Upper lobe of left lung (tissue), 4 donors: ENCODE results near the gene REN.

Experiments
- POLR2AphosphoS5 ChIP-seq, 2 donors: sonication (generic); formaldehyde crosslinking; IDR thresholded peaks; one replicate each; pipeline ENCODE4 v1.5.1; 2017; ENCODE audit warnings: antibody characterized with exemption in 2 of 2
- TF ChIP-seq, protein P1 (sequence below), 6 experiments: fragments of 450-650 bp in 4 of 6; fragments of 200-600 bp in 2 of 6; sonication (generic) in 2 of 6; IDR thresholded peaks; one replicate each; pipeline ENCODE4 v1.5.1; 2016 to 2019; ENCODE audit warnings: antibody characterized with exemption in 6 of 6

DNA sequence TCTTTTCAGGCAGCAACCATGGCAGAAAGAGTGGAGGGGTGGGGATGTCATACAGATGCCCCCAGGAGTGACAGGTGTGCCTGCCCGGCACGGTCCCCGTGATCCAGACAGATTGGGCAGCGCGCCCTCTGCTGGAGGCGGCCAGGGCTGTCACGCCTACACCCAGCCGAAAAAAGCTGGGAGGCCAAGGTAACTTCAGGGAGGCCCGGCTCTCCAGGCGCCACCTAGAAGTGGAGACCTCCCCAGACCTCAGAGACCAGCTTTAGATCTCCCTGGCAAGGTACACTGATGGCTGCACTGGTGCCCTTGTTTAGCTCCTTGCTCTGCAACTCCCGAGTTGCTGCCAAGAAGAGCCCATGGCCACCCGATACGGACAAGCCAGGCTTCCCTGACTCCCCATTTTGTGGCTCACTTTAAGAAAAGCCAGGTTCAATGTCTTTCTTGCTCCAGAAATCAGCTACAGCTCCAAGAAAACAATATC is 41.0 kb upstream of the REN start:
- TF ChIP-seq, protein P1, sequence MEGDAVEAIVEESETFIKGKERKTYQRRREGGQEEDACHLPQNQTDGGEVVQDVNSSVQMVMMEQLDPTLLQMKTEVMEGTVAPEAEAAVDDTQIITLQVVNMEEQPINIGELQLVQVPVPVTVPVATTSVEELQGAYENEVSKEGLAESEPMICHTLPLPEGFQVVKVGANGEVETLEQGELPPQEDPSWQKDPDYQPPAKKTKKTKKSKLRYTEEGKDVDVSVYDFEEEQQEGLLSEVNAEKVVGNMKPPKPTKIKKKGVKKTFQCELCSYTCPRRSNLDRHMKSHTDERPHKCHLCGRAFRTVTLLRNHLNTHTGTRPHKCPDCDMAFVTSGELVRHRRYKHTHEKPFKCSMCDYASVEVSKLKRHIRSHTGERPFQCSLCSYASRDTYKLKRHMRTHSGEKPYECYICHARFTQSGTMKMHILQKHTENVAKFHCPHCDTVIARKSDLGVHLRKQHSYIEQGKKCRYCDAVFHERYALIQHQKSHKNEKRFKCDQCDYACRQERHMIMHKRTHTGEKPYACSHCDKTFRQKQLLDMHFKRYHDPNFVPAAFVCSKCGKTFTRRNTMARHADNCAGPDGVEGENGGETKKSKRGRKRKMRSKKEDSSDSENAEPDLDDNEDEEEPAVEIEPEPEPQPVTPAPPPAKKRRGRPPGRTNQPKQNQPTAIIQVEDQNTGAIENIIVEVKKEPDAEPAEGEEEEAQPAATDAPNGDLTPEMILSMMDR (IDR thresholded peaks at IDR 0.05), result peak; percentile 79 to 88 (median 85)
- TF ChIP-seq POLR2AphosphoS5 (IDR thresholded peaks at IDR 0.05), result no peak
